HL-60 (cell line): ENCODE results near the gene COX4I1.
"Not testable (repeated sequence)": the region's sequence is repeated elsewhere in the genome, so short reads cannot be mapped to it uniquely, and the experiment has no call there.

Experiments used
- DNase-seq, 2 experiments: peaks; one replicate each; pipeline ENCODE4 v3.0.0-alpha.2; 2010 to 2020; ENCODE audit warnings: low read depth in 1 of 2, low spot score in 1 of 2
- H3K27ac ChIP-seq: fragments of 250-450 bp; sonication (Bioruptor Pico); replicated peaks from 2 replicates; pipeline ENCODE4 v1.5.1; 2020; ENCODE audit warnings: mild to moderate bottlenecking, moderate library complexity
- H3K27me3 ChIP-seq: fragments of 250-450 bp; sonication (Bioruptor Pico); 2 replicates; pipeline ENCODE4 v1.5.1; 2021; ENCODE audit warnings: mild to moderate bottlenecking, moderate library complexity; ENCODE audit not compliant: insufficient read depth, poor library complexity, severe bottlenecking
- H3K4me3 ChIP-seq: replicated peaks from 2 replicates; pipeline ENCODE4 v1.5.1; 2011; ENCODE audit warnings: mild to moderate bottlenecking, control low read depth, low read length; ENCODE audit not compliant: insufficient read depth
- GABPA ChIP-seq: IDR thresholded peaks from 2 replicates; pipeline ENCODE4 v1.6.1; 2012; ENCODE audit warnings: low read depth
- POLR2AphosphoS5 ChIP-seq: IDR thresholded peaks from 2 replicates; pipeline ENCODE4 v1.6.1; 2012; ENCODE audit warnings: low read depth
- REST ChIP-seq: IDR thresholded peaks from 2 replicates; pipeline ENCODE4 v1.6.1; 2012; ENCODE audit warnings: low read depth; ENCODE audit not compliant: insufficient replicate concordance
- SPI1 ChIP-seq: IDR thresholded peaks from 2 replicates; pipeline ENCODE4 v1.6.1; 2012; ENCODE audit warnings: low read depth, mild to moderate bottlenecking, borderline replicate concordance
- TF ChIP-seq, protein P1 (sequence below): IDR thresholded peaks from one replicate; pipeline ENCODE4 v1.5.1; 2011; ENCODE audit warnings: low read length, control low read depth, inconsistent platforms; ENCODE audit not compliant: insufficient read depth

Gene COX4I1

DNA sequence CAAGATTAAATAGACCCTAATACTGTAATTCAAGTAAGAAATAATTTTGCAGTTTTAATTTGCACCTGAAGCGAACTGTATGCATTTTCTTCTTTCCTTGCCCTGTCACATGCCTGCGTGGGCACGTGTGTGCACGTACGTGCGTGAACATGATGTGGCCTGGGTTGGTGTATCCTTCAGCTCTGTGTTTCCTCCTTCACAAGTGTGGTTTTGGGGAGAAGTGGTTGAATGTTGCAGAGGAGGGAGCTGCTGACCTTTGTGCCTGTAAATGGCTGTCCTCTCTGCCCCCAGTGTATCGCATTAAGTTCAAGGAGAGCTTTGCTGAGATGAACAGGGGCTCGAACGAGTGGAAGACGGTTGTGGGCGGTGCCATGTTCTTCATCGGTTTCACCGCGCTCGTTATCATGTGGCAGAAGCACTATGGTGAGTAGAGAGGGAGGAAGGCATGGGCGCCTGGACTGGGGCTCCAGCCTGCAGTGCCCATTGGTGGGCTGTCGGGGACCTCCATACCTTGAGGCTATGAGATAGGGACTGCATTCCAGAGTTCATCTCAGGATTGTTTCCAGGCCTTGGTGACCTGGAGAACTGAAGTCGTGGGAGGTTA, 6.0 kb downstream of the COX4I1 start:
- no peak overlapping the region for H3K4me3 ChIP-seq
- TF ChIP-seq POLR2AphosphoS5 = no peak
- no peak for TF ChIP-seq REST
- TF ChIP-seq, protein P1, sequence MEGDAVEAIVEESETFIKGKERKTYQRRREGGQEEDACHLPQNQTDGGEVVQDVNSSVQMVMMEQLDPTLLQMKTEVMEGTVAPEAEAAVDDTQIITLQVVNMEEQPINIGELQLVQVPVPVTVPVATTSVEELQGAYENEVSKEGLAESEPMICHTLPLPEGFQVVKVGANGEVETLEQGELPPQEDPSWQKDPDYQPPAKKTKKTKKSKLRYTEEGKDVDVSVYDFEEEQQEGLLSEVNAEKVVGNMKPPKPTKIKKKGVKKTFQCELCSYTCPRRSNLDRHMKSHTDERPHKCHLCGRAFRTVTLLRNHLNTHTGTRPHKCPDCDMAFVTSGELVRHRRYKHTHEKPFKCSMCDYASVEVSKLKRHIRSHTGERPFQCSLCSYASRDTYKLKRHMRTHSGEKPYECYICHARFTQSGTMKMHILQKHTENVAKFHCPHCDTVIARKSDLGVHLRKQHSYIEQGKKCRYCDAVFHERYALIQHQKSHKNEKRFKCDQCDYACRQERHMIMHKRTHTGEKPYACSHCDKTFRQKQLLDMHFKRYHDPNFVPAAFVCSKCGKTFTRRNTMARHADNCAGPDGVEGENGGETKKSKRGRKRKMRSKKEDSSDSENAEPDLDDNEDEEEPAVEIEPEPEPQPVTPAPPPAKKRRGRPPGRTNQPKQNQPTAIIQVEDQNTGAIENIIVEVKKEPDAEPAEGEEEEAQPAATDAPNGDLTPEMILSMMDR = no peak
- no peak for TF ChIP-seq SPI1
- TF ChIP-seq GABPA = no peak
- no peak for DNase-seq
- H3K27me3 ChIP-seq = no peaks in the 10 kb centered on the region
- no peak overlapping the region for H3K27ac ChIP-seq

DNA sequence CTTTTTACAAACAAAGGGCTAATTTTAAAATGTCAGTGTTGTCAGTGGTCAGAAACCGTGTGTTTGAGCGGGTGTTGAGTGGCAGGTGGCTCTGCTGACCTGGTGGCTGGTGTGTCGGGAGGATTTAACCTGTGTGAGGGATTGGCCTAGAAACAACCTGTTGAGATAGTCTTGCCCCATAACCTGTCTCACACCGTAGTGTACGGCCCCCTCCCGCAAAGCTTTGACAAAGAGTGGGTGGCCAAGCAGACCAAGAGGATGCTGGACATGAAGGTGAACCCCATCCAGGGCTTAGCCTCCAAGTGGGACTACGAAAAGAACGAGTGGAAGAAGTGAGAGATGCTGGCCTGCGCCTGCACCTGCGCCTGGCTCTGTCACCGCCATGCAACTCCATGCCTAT, 7.0 kb downstream of the COX4I1 start:
- TF ChIP-seq, protein P1 = no peak
- TF ChIP-seq POLR2AphosphoS5 (no peak), REST (no peak), GABPA (no peak), SPI1 (no peak)
- no peak for DNase-seq

DNA sequence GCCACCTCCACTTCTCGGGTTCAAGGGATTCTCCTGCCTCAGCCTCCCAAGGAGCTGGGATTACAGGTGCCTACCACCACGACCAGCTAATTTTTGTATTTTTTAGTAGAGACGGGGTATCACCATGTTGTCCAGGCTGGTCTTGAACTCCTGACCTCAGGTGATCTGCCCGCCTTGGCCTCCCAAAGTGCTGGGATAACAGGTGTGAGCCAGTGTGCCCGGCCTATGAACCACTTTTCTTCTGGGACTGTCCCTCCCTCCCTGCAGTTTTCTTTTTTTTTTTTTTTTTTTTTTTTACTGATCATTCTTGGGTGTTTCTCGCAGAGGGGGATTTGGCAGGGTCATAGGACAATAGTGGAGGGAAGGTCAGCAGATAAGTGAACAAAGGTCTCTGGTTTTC, 7.8 kb downstream of the COX4I1 start:
- H3K4me3 ChIP-seq, H3K27me3 ChIP-seq, H3K27ac ChIP-seq, DNase-seq: not testable (repeated sequence)

More for the DNA sequence above, 7.0 kb downstream of the COX4I1 start:
- no peak overlapping the region for H3K4me3 ChIP-seq
- no peaks in the 10 kb centered on the region for H3K27me3 ChIP-seq
- no peak overlapping the region for H3K27ac ChIP-seq

- not testable (repeated sequence) for H3K4me3 ChIP-seq, H3K27me3 ChIP-seq, DNase-seq, H3K27ac ChIP-seq
These were observed 8.6 kb downstream of the COX4I1 start for GRCh38 chr16:85808104-85808503.

- Histone ChIP-seq H3K27me3 (no peaks in the 10 kb centered on the region), H3K4me3 (no peak overlapping the region), H3K27ac (no peak overlapping the region)
- no peak for DNase-seq
- TF ChIP-seq GABPA (no peak), SPI1 (no peak), POLR2AphosphoS5 (no peak), REST (no peak)
- TF ChIP-seq, protein P1 = no peak
These were observed 9.4 kb downstream of the COX4I1 start for GRCh38 chr16:85808926-85809325.
